Naive thymus-derived CD4-positive, alpha-beta T cell (primary cell): Measurements from ENCODE around the gene GRAMD1B. TPM values are rescaled to one million over a fixed set of nuclear protein-coding genes. Genes with fewer than 3 reads are reported as not detected.

Experiments
- ATAC-seq: fragments of 150-1000 bp; cut with Tn5 transposase; 2 replicates; pipeline ENCODE4 v1.10.0; 2021; ENCODE audit warnings: mild to moderate bottlenecking, moderate library complexity
- CTCF ChIA-PET: fragments of 350-600 bp; sonication (Branson Sonifier 250); formaldehyde crosslinking; loops from one replicate; lab custom pipeline; 2021; ENCODE audit warnings: antibody characterized with exemption; lab: Charles Lee
- POLR2A ChIA-PET: fragments of 350-600 bp; sonication (Branson Sonifier 250); formaldehyde crosslinking; loops from one replicate; lab custom pipeline; 2021; ENCODE audit warnings: antibody characterized with exemption, inconsistent platforms; lab: Charles Lee
- DNase-seq, 9 donors: peaks; one replicate each; pipeline versions ENCODE4 v3.0.0 to v3.0.0-alpha.2; 2020 to 2022; ENCODE audit warnings: mixed read lengths in 1 of 9
- H3K27ac ChIP-seq: one replicate; pipeline ENCODE4 v1.7.0; 2013; ENCODE audit warnings: mild to moderate bottlenecking, low read depth, low read length, moderate library complexity
- H3K27me3 ChIP-seq, 2 donors: one replicate each; pipeline ENCODE4 v1.7.0; 2013; ENCODE audit warnings: low read length in 2 of 2, mild to moderate bottlenecking in 2 of 2, moderate library complexity in 2 of 2; ENCODE audit not compliant: control insufficient read depth in 2 of 2, insufficient read depth in 2 of 2
- H3K36me3 ChIP-seq, 3 experiments: 1 replicate in 2 of 3; 2 replicates in 1 of 3; pipeline ENCODE4 v1.7.0; 2013; ENCODE audit warnings: low read length in 3 of 3, mild to moderate bottlenecking in 3 of 3, moderate library complexity in 1 of 3; ENCODE audit not compliant: insufficient read depth in 3 of 3, control insufficient read depth in 2 of 3
- H3K4me1 ChIP-seq, 2 donors: one replicate each; pipeline ENCODE4 v1.7.0; 2013; ENCODE audit warnings: low read length in 2 of 2, mild to moderate bottlenecking in 2 of 2, moderate library complexity in 1 of 2; ENCODE audit not compliant: control insufficient read depth in 2 of 2, insufficient read depth in 2 of 2
- H3K4me3 ChIP-seq: 2 replicates; pipeline ENCODE4 v1.7.0; 2013; ENCODE audit warnings: mild to moderate bottlenecking, low read length
- H3K9me3 ChIP-seq, 3 experiments: 1 replicate in 2 of 3; 2 replicates in 1 of 3; pipeline ENCODE4 v1.7.0; 2013; ENCODE audit warnings: low read length in 3 of 3; ENCODE audit not compliant: control insufficient read depth in 2 of 3
- H3K27ac Mint-ChIP-seq, 9 donors: one replicate each; pipeline ENCODE4 v1.8.0; 2020 to 2022; ENCODE audit warnings: mixed read lengths in 9 of 9, mild to moderate bottlenecking in 8 of 9, moderate library complexity in 5 of 9, inconsistent platforms in 2 of 9
- H3K27me3 Mint-ChIP-seq, 5 donors: one replicate each; pipeline ENCODE4 v1.8.0; 2021 to 2022; ENCODE audit warnings: mixed read lengths in 5 of 5, mild to moderate bottlenecking in 1 of 5
- H3K36me3 Mint-ChIP-seq, 5 donors: one replicate each; pipeline ENCODE4 v1.8.0; 2020 to 2022; ENCODE audit warnings: mixed read lengths in 5 of 5, mild to moderate bottlenecking in 3 of 5, inconsistent platforms in 1 of 5
- H3K4me1 Mint-ChIP-seq, 7 donors: one replicate each; pipeline ENCODE4 v1.8.0; 2020 to 2022; ENCODE audit warnings: mixed read lengths in 7 of 7, mild to moderate bottlenecking in 3 of 7, inconsistent platforms in 1 of 7
- H3K4me3 Mint-ChIP-seq, 10 donors: one replicate each; pipeline ENCODE4 v1.8.0; 2020 to 2022; ENCODE audit warnings: mild to moderate bottlenecking in 10 of 10, mixed read lengths in 10 of 10, moderate library complexity in 6 of 10, inconsistent platforms in 2 of 10
- H3K9me3 Mint-ChIP-seq, 11 donors: one replicate each; pipeline ENCODE4 v1.8.0; 2020 to 2022; ENCODE audit warnings: mixed read lengths in 11 of 11, mild to moderate bottlenecking in 4 of 11, inconsistent platforms in 1 of 11, moderate library complexity in 1 of 11
- intact Hi-C, 2 donors: fragments of 100-400 bp; cut with micrococcal nuclease; formaldehyde crosslinking; loops; one replicate each; pipeline ENCODE4 v1.15.1; 2023
- polyA plus RNA-seq, 2 donors: library from polyadenylated mRNA; unstranded; fragments of 300-500 nt; fragmentation: Illumina TruSeq; gene quantifications; one replicate each; pipeline ENCODE4 v1.2.3, GENCODE V29; 2021
- total RNA-seq, 6 experiments: library from RNA in 5 of 6; stranded (reverse) in 5 of 6; gene quantifications; 1 replicate in 5 of 6; 2 replicates in 1 of 6; pipeline ENCODE4 v1.2.3 and lab custom pipeline; 2021 to 2026

GRAMD1B gene
- total and polyA plus RNA-seq, 7 experiments from 2014 or later = 1.7 to 88.9 (median 10.0) TPM

DNA sequence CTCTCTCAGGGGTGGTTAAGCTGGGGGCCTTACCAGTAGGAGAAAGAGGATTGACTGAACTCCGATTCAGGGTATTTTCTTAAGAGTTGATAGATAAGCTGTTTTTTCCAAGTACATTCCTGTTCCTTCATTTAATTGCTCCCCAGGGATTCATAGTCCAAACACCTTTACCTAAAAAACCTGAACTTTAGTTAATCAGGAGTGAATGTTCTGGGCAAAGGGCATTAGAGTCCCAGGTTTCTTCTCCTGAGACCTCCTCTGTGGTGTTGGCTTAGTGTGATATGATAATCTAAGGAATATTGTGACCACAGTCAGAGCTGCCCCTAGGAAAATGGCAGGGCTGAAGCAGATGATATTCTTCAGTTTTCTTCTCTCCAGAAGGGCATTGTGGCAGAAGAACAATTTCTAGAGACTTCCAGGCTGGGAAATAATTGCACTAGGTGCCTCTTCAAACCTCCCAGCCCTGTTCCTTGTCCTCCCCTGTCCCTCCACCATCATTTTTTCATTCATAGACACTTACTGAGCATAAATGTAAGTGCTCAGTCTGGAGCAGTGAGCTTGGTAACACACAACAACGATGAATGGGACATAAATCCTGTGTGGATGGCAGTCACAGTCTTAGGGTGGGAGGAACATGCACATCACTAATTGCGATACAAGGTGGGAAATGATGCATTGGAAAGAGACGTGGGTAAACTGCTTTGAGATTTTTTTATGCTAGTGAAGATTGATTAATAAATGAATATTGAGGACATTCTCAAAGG is 11.5 kb upstream of the GRAMD1B start:
- intact Hi-C loops = no loop called here
- Mint-ChIP-seq H3K4me3 (no peak overlapping the region), H3K4me1 (peaks cover 0 to 30% (median 0%) of the 10 kb centered on the region in 7 donors), H3K9me3 (peaks cover 0 to 2% (median 0%) of the 10 kb centered on the region in 11 donors), H3K27me3 (peaks cover 0 to 26% (median 16%) of the 10 kb centered on the region in 5 donors), H3K27ac (peak overlapping the region in 1 of 9 donors; percentile 51), H3K36me3 (peaks cover 0 to 22% (median 0%) of the 10 kb centered on the region in 5 donors)
- Histone ChIP-seq H3K4me3 (no peak overlapping the region), H3K27ac (no peak overlapping the region), H3K4me1 (no peaks in the 10 kb centered on the region), H3K27me3 (no peaks in the 10 kb centered on the region), H3K9me3 (no peaks in the 10 kb centered on the region), H3K36me3 (no peaks in the 10 kb centered on the region)
- no peak for DNase-seq
- ChIA-PET POLR2A (no interaction called here), CTCF (interaction anchor here (1.9 kb wide), 1 partner anchor 60 kb away, joined by 8 read pairs; no protein-coding TSS in a partner anchor)
- no peak for ATAC-seq

DNA sequence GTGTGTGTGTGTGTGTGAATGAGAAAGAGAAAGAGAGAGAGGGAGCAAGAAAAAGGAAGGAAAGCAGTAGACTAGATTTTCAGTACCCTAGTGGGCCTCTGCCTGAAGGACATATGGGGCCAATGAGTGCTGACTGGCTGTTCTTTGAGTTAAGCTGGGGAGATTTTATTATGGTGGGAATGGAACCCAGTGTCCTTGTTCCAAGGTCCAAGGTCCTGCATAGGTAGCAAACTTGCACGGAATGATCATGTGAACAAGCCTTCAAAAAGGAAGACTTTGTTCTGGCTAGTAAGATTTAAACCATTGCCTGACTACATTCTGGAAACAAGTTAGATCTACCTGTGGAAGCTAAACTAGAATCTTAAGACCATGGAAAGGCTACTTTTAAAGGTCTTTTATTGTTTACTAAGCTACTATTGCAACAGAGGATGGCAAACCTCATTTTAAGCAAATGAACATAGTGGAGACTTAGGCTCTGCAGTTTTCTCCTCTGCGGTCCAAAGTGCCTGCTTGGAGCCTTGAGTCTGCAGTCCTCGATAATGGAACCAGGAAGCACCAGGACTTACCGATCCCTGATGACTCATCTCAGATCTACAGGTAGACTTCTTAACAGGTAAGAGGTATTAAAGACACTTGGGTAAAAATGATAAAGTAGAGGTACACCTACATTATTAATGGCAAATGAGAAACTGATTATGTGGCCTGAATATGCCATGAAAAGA is 10.2 kb upstream of the GRAMD1B start:
- ATAC-seq (no peak), DNase-seq (no peak)
- peaks cover 0 to 24% (median 0%) of the 10 kb centered on the region in 5 donors for H3K36me3 Mint-ChIP-seq
- H3K27ac ChIP-seq = no peak overlapping the region
- H3K4me3 Mint-ChIP-seq = no peak overlapping the region
- H3K9me3 ChIP-seq = no peaks in the 10 kb centered on the region
- no peaks in the 10 kb centered on the region for H3K27me3 ChIP-seq
- H3K9me3 Mint-ChIP-seq = peaks cover 0 to 2% (median 0%) of the 10 kb centered on the region in 11 donors
- ChIA-PET POLR2A (no interaction called here), CTCF (no interaction called here)
- peaks cover 0 to 30% (median 0%) of the 10 kb centered on the region in 7 donors for H3K4me1 Mint-ChIP-seq
- H3K36me3 ChIP-seq = no peaks in the 10 kb centered on the region
- H3K4me1 ChIP-seq = no peaks in the 10 kb centered on the region
- H3K27ac Mint-ChIP-seq = no peak overlapping the region
- intact Hi-C loops = no loop called here
- peaks cover 0 to 32% (median 21%) of the 10 kb centered on the region in 5 donors for H3K27me3 Mint-ChIP-seq
- H3K4me3 ChIP-seq = no peak overlapping the region

- Histone ChIP-seq H3K27me3 (no peaks in the 10 kb centered on the region), H3K36me3 (no peaks in the 10 kb centered on the region), H3K4me1 (no peaks in the 10 kb centered on the region), H3K4me3 (no peak overlapping the region), H3K9me3 (no peaks in the 10 kb centered on the region), H3K27ac (no peak overlapping the region)
- H3K36me3 Mint-ChIP-seq = peaks cover 0 to 23% (median 0%) of the 10 kb centered on the region in 5 donors
- H3K27ac Mint-ChIP-seq = no peak overlapping the region
- POLR2A ChIA-PET = no interaction called here
- no peak overlapping the region for H3K4me3 Mint-ChIP-seq
- no peak for DNase-seq
- intact Hi-C loops = no loop called here
- H3K9me3 Mint-ChIP-seq = peaks cover 0 to 2% (median 0%) of the 10 kb centered on the region in 11 donors
- peak; percentile 32 for ATAC-seq
- H3K27me3 Mint-ChIP-seq = peaks cover 0 to 32% (median 17%) of the 10 kb centered on the region in 5 donors
- H3K4me1 Mint-ChIP-seq = peaks cover 0 to 38% (median 0%) of the 10 kb centered on the region in 7 donors
- CTCF ChIA-PET = no interaction called here
Observed at GRCh38 chr11:123421589-123421988, 8.5 kb upstream of the GRAMD1B start.

DNA sequence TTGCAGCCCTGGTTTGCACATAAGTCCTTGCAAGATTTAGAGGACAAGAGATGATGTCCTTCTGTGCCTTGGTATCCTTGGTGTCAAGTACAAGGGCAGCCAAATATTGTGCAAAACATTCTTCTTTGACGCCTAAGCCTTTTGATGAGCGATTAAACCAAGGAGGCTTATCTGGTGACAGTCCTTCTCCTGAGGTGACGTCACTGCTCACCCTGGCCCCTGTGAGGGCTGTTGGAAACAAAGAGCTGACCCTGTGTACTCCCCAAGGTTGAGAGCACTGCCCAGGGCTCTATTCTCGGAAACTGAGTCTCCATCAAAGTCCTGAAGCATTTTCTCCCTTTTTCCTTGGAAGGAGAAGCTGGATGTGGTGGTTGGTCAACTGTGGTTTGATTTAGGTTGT is 4.7 kb upstream of the GRAMD1B start:
- no peaks in the 10 kb centered on the region for H3K36me3 ChIP-seq
- Mint-ChIP-seq H3K4me1 (peaks cover 9 to 51% (median 11%) of the 10 kb centered on the region in 7 donors), H3K9me3 (no peaks in the 10 kb centered on the region), H3K27me3 (peaks cover 0 to 22% (median 13%) of the 10 kb centered on the region in 5 donors), H3K4me3 (no peak overlapping the region), H3K27ac (no peak overlapping the region), H3K36me3 (peaks cover 0 to 28% (median 0%) of the 10 kb centered on the region in 5 donors)
- intact Hi-C loops = no loop called here
- H3K4me3 ChIP-seq = no peak overlapping the region
- ATAC-seq (no peak), DNase-seq (no peak)
- ChIA-PET CTCF (no interaction called here), POLR2A (no interaction called here)
- no peak overlapping the region for H3K27ac ChIP-seq
- H3K4me1 ChIP-seq = peaks cover 0 to 5% of the 10 kb centered on the region in 2 donors
- H3K9me3 ChIP-seq = no peaks in the 10 kb centered on the region
- H3K27me3 ChIP-seq = no peaks in the 10 kb centered on the region

- Histone ChIP-seq H3K9me3 (no peaks in the 10 kb centered on the region), H3K27ac (no peak overlapping the region), H3K4me3 (no peak overlapping the region), H3K27me3 (no peaks in the 10 kb centered on the region), H3K4me1 (peaks cover 0 to 10% of the 10 kb centered on the region in 2 donors), H3K36me3 (no peaks in the 10 kb centered on the region)
- peaks cover 0 to 21% (median 8%) of the 10 kb centered on the region in 5 donors for H3K27me3 Mint-ChIP-seq
- DNase-seq (no peak), ATAC-seq (no peak)
- H3K36me3 Mint-ChIP-seq = peaks cover 0 to 30% (median 0%) of the 10 kb centered on the region in 5 donors
- CTCF ChIA-PET = interaction anchor here (4.0 kb wide), 1 partner anchor 19 kb away, joined by 19 read pairs; no protein-coding TSS in a partner anchor
- H3K9me3 Mint-ChIP-seq = no peaks in the 10 kb centered on the region
- intact Hi-C loops = no loop called here
- peaks cover 9 to 44% (median 16%) of the 10 kb centered on the region in 7 donors for H3K4me1 Mint-ChIP-seq
- no peak overlapping the region for H3K4me3 Mint-ChIP-seq
- POLR2A ChIA-PET = interaction anchor here (0.7 to 1.1 kb wide), 2 partner anchors 9 to 460 kb away, joined by 3 read pairs; no protein-coding TSS in a partner anchor
- H3K27ac Mint-ChIP-seq = no peak overlapping the region
Observed at GRCh38 chr11:123426789-123427188, 3.3 kb upstream of the GRAMD1B start.

GRCh38 chr11:123427405-123427804 is 2.7 kb upstream of the GRAMD1B start:
- no peaks in the 10 kb centered on the region for H3K27me3 ChIP-seq
- H3K36me3 ChIP-seq = no peaks in the 10 kb centered on the region
- CTCF ChIA-PET = interaction anchor here (0.5 to 4.0 kb wide), 3 partner anchors 11 to 371 kb away, joined by 3 to 19 read pairs (median 3); no protein-coding TSS in a partner anchor
- Mint-ChIP-seq H3K36me3 (peaks cover 0 to 34% (median 0%) of the 10 kb centered on the region in 5 donors), H3K27me3 (peaks cover 0 to 20% (median 8%) of the 10 kb centered on the region in 5 donors), H3K9me3 (no peaks in the 10 kb centered on the region), H3K27ac (no peak overlapping the region), H3K4me3 (no peak overlapping the region), H3K4me1 (peaks cover 11 to 47% (median 20%) of the 10 kb centered on the region in 7 donors)
- peaks cover 0 to 12% of the 10 kb centered on the region in 2 donors for H3K4me1 ChIP-seq
- no peak overlapping the region for H3K27ac ChIP-seq
- no peaks in the 10 kb centered on the region for H3K9me3 ChIP-seq
- DNase-seq (no peak), ATAC-seq (no peak)
- no peak overlapping the region for H3K4me3 ChIP-seq
- POLR2A ChIA-PET = interaction anchor here (1.1 kb wide), 1 partner anchor 8 kb away, joined by 3 read pairs; no protein-coding TSS in a partner anchor
- intact Hi-C loops = no loop called here
